Sigmoid colon (tissue), 7 donors: Measurements from ENCODE around the gene ING1. TPM values are rescaled to one million over a fixed set of nuclear protein-coding genes. Genes with fewer than 3 reads are reported as not detected.
A peak's percentile ranks its signal among the peaks of the same experiment; 100 is the strongest.
"Not testable (repeated sequence)": the region's sequence is repeated elsewhere in the genome, so short reads cannot be mapped to it uniquely, and the experiment has no call there.

ENCODE experiments used
- DNase-seq: peaks from one replicate; pipeline ENCODE4 v3.0.0-alpha.2; 2019
- H3K27ac ChIP-seq, 4 donors: fragments of 200-600 bp; sonication (generic); one replicate each; pipeline ENCODE4 v1.5.1; 2016 to 2019; ENCODE audit warnings: mild to moderate bottlenecking in 1 of 4
- H3K27me3 ChIP-seq, 3 donors: fragments of 200-600 bp; sonication (generic); one replicate each; pipeline ENCODE4 v1.5.1; 2019; ENCODE audit warnings: mild to moderate bottlenecking in 1 of 3
- H3K36me3 ChIP-seq, 4 donors: fragments of 200-600 bp; sonication (generic); one replicate each; pipeline ENCODE4 v1.5.1; 2016 to 2019
- H3K4me1 ChIP-seq, 4 donors: fragments of 200-600 bp; sonication (generic); one replicate each; pipeline ENCODE4 v1.5.1; 2017 to 2019
- H3K4me3 ChIP-seq, 4 donors: fragments of 200-600 bp; sonication (generic); one replicate each; pipeline ENCODE4 v1.5.1; 2017 to 2019; ENCODE audit warnings: mild to moderate bottlenecking in 2 of 4, moderate library complexity in 1 of 4
- H3K9me3 ChIP-seq, 4 donors: fragments of 200-600 bp in 3 of 4; sonication (generic) in 3 of 4; one replicate each; pipeline versions ENCODE4 v1.5.1 to v1.6.1; 2013 to 2019
- EP300 ChIP-seq, 4 donors: sonication (generic); formaldehyde crosslinking; IDR thresholded peaks; one replicate each; pipeline ENCODE4 v1.6.1; 2017; ENCODE audit warnings: antibody characterized with exemption in 4 of 4
- POLR2A ChIP-seq, 2 donors: fragments of 450-650 bp; IDR thresholded peaks; one replicate each; pipeline ENCODE4 v1.6.1; 2016; ENCODE audit warnings: antibody characterized with exemption in 2 of 2, mild to moderate bottlenecking in 2 of 2, moderate library complexity in 2 of 2
- POLR2AphosphoS5 ChIP-seq, 4 donors: sonication (generic); formaldehyde crosslinking; IDR thresholded peaks; one replicate each; pipeline ENCODE4 v1.6.1; 2017; ENCODE audit warnings: antibody characterized with exemption in 4 of 4
- WGBS, 2 donors: extraction: QIAGEN DNeasy Blood & Tissue Kit; methylation state at CpG; one replicate each; pipeline ENCODE4 v1.1.7; 2013; 5-methylcytosine and 5-hydroxymethylcytosine counted together
- intact Hi-C: fragments of 100-400 bp; cut with DNase I; formaldehyde crosslinking; loops from one replicate; pipeline ENCODE4 v1.15.1; 2023
- polyA plus RNA-seq, 3 donors: library from polyadenylated mRNA; stranded (reverse); fragments of 200-250 nt; gene quantifications; one replicate each; pipeline ENCODE4 v1.2.3, GENCODE V29; 2013
- total RNA-seq, 4 donors: library from RNA; depleted of rRNA; stranded (reverse); fragments of >200 nt; gene quantifications; one replicate each; pipeline ENCODE4 v1.1.0, GENCODE V29; 2016
- TF ChIP-seq, protein P1 (sequence below), 4 experiments: fragments of 450-650 bp in 3 of 4; fragments of 200-600 bp in 1 of 4; IDR thresholded peaks; one replicate each; pipeline ENCODE4 v1.5.1; 2016 to 2019; ENCODE audit warnings: antibody characterized with exemption in 4 of 4, mild to moderate bottlenecking in 3 of 4, moderate library complexity in 2 of 4
- donor health status: healthy with polysubstance abuse.
- donor health status: Bipolar disorder and iron deficiency.
- donor health status: healthy.

ING1 gene
- total and polyA plus RNA-seq, 7 donors = 11.3 to 24.0 (median 16.8) TPM

DNA sequence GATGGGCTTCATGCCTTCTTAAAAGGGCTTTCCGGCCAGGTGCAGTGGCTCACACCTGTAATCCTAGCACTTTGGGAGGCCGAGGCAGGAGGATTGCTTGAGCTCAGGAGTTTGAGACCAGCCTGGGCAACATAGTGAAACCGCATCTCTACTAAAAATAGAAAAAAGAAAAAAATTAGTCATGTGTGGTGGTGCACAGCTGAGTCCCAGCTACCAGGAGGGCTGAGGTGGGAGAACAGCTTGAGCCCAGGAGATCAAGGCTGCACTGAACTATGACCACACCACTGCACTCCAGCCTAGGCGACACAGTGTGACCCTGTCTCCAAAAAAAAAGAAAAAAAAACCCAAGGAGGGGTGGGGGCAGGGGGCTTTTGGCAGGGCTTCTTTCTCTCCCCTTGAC lies 14.8 kb upstream of the ING1 start:
- no peak for DNase-seq
- Histone ChIP-seq H3K9me3 (no peaks in the 10 kb centered on the region), H3K27ac (no peak overlapping the region), H3K4me1 (peaks cover 0 to 16% (median 13%) of the 10 kb centered on the region in 4 donors), H3K36me3 (peaks cover 16 to 95% (median 44%) of the 10 kb centered on the region in 4 donors), H3K4me3 (no peak overlapping the region), H3K27me3 (no peaks in the 10 kb centered on the region)
- intact Hi-C loops = no loop called here
- WGBS, 2 donors = 85 to 92% methylated on average over 4 of the region's 4 CpGs
- TF ChIP-seq POLR2AphosphoS5 (IDR thresholded peaks at IDR 0.05) (no peak), POLR2A (IDR thresholded peaks at IDR 0.05) (no peak), EP300 (IDR thresholded peaks at IDR 0.05) (no peak)
- TF ChIP-seq, protein P1, sequence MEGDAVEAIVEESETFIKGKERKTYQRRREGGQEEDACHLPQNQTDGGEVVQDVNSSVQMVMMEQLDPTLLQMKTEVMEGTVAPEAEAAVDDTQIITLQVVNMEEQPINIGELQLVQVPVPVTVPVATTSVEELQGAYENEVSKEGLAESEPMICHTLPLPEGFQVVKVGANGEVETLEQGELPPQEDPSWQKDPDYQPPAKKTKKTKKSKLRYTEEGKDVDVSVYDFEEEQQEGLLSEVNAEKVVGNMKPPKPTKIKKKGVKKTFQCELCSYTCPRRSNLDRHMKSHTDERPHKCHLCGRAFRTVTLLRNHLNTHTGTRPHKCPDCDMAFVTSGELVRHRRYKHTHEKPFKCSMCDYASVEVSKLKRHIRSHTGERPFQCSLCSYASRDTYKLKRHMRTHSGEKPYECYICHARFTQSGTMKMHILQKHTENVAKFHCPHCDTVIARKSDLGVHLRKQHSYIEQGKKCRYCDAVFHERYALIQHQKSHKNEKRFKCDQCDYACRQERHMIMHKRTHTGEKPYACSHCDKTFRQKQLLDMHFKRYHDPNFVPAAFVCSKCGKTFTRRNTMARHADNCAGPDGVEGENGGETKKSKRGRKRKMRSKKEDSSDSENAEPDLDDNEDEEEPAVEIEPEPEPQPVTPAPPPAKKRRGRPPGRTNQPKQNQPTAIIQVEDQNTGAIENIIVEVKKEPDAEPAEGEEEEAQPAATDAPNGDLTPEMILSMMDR (IDR thresholded peaks at IDR 0.05) = no peak

DNA sequence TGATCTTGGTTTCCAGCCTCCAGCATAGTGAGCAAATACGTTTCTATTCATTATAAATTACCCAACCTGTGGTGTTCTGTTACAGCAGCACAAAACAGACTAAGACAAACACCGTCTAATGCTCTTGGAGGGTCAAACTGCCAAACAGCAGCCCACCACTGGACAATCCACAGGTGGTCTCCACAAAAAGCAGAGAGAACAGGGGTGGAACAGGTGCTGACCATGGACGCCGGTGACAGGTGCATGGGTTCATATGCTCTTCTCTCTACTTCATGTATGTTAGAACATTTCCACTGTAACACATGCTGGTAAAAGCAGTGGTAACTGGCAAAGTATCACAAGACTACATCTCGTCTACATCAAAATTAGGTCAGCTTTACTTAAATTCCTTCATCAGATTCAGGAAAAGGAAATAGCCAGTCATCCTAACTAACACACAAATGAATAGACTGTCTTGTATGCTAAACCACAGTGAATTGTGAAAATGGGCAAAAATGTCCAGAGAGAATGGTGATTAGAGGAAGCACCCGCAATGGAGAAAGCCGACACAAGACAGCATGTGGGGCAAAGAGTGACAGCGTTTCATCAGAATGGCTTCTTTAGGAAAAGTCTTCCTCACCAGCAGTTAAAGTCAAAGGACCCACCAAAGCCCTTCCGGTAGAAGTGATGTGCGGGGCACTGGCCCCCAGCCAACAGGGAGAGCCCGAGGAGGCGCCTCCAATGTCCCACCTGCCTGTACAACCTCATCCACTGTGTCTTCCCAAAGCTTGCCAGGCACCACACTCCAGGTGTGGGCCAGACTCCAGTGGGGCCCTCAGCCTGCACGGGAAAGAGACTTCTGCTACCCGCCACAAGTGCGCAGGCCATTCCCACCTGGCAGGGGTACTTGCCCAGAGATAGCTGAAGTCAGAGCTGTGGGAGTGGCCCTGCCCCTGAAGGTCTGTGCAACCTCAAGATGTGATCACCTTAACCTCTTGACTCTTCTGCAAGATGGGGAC lies 14.1 kb upstream of the ING1 start:
- peaks cover 16 to 92% (median 39%) of the 10 kb centered on the region in 4 donors for H3K36me3 ChIP-seq
- WGBS, 2 donors = 86 to 88% methylated on average over 15 of the region's 15 CpGs
- intact Hi-C loops = no loop called here

DNA sequence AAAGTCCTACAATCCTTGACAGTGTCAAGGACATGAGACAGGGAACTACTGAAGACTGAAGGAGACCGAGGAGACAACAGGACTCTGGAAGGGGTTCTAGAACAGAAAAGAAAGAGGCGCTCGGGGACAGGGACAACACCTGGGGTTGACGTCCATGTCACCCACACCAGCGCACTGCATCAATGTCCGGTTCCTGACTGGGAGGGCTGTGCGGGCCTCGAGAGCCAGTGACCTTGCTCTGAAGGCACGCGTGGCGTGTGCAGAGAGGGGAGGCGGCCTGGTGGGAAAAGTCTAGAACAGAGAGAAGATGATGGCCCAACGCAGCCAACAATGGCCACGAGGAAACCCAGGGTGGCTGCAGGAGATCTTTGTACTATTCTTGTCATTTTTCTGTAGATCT lies 13.3 kb upstream of the ING1 start:
- peak; percentile 52 for DNase-seq
- intact Hi-C loops = no loop called here
- no peak overlapping the region for H3K4me3 ChIP-seq
- no peaks in the 10 kb centered on the region for H3K27me3 ChIP-seq
- no peak overlapping the region for H3K27ac ChIP-seq
- TF ChIP-seq, protein P1 (IDR thresholded peaks at IDR 0.05) = no peak
- no peak for TF ChIP-seq POLR2A (IDR thresholded peaks at IDR 0.05)
- TF ChIP-seq POLR2AphosphoS5 (IDR thresholded peaks at IDR 0.05) = no peak
- no peak for TF ChIP-seq EP300 (IDR thresholded peaks at IDR 0.05)
- peaks cover 16 to 85% (median 39%) of the 10 kb centered on the region in 4 donors for H3K36me3 ChIP-seq
- H3K4me1 ChIP-seq = peaks cover 0 to 30% (median 24%) of the 10 kb centered on the region in 4 donors
- WGBS, 2 donors = 94 to 95% methylated on average over 14 of the region's 14 CpGs
- no peaks in the 10 kb centered on the region for H3K9me3 ChIP-seq

More for the DNA sequence above, 14.1 kb upstream of the ING1 start:
- Histone ChIP-seq H3K4me1 (peaks cover 0 to 23% (median 17%) of the 10 kb centered on the region in 4 donors), H3K27me3 (no peaks in the 10 kb centered on the region), H3K4me3 (no peak overlapping the region), H3K9me3 (no peaks in the 10 kb centered on the region), H3K27ac (no peak overlapping the region)
- TF ChIP-seq POLR2AphosphoS5 (IDR thresholded peaks at IDR 0.05) (no peak), POLR2A (IDR thresholded peaks at IDR 0.05) (no peak), EP300 (IDR thresholded peaks at IDR 0.05) (no peak)
- TF ChIP-seq, protein P1 (IDR thresholded peaks at IDR 0.05) = no peak
- DNase-seq = peak; percentile 36

DNA sequence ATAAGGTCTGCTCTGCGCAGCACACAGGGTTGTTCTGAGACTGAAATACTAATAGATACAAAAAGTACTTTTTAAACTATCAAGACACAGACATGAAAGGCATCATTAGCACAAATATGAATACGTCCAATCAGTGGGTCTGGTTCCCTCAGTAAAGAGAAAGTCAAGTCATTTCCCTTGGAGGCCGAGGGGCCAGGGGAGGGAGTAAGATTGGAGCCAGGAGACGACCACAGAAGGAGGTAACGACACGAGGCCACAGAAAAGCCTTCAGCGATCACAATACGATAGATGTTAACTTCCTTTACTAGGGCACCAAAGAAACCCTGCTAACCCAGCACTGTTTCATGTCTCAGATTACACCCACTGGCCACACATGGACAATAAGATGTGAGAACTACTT lies 12.9 kb upstream of the ING1 start:
- Histone ChIP-seq H3K9me3 (no peaks in the 10 kb centered on the region), H3K27ac (no peak overlapping the region), H3K4me3 (no peak overlapping the region), H3K4me1 (peaks cover 0 to 34% (median 26%) of the 10 kb centered on the region in 4 donors), H3K36me3 (peaks cover 16 to 80% (median 38%) of the 10 kb centered on the region in 4 donors), H3K27me3 (no peaks in the 10 kb centered on the region)
- 84 to 88% methylated on average over 8 of the region's 8 CpGs for WGBS, 2 donors
- DNase-seq = peak; percentile 10
- TF ChIP-seq POLR2A (IDR thresholded peaks at IDR 0.05) (no peak), EP300 (IDR thresholded peaks at IDR 0.05) (no peak), POLR2AphosphoS5 (IDR thresholded peaks at IDR 0.05) (no peak)
- TF ChIP-seq, protein P1 (IDR thresholded peaks at IDR 0.05) = no peak
- intact Hi-C loops = no loop called here

DNA sequence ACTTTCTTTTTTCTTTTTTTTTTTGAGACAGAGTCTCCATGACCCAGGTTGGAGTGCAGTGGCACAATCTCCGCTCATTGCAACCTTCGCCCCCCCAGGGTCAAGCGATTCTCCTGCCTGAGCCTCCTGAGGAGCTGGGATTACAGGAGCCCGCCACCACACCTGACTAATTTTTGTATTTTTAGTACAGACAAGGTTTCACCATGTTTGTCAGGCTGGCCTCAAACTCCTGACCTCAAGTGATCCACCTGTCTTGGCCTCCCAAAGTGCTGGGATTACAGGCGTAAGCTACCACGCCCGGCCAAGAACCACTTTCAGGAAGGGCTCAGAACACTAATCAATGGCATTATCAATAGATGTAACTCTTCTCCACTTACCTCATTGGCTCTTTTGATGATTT lies 12.4 kb upstream of the ING1 start:
- intact Hi-C loops = not testable (repeated sequence)
- DNase-seq = peak; percentile 17
- WGBS, 2 donors = 97 to 98% methylated on average over 7 of the region's 7 CpGs

More for the DNA sequence above, 12.4 kb upstream of the ING1 start:
- Histone ChIP-seq H3K36me3 (peaks cover 16 to 76% (median 35%) of the 10 kb centered on the region in 4 donors), H3K4me1 (peaks cover 0 to 35% (median 26%) of the 10 kb centered on the region in 4 donors)
- not testable (repeated sequence) for H3K4me3 ChIP-seq, H3K27ac ChIP-seq, H3K9me3 ChIP-seq, H3K27me3 ChIP-seq
